RWPE2 (cell line): ENCODE measurements around the gene ETFDH.

ENCODE experiments used
- ATAC-seq: fragments of 200-7000 bp; cut with Tn5 transposase; 3 replicates; pipeline ENCODE4 v1.9.1; 2021; ENCODE audit warnings: low read depth
- DNase-seq: peaks from one replicate; pipeline ENCODE4 v3.0.0-alpha.2; 2020; ENCODE audit warnings: low spot score
- H3K27ac ChIP-seq: fragments of 450-650 bp; 2 replicates; pipeline ENCODE4 v1.5.1; 2017; ENCODE audit warnings: mild to moderate bottlenecking; ENCODE audit not compliant: poor library complexity, severe bottlenecking
- H3K27me3 ChIP-seq: fragments of 250-450 bp; sonication (Bioruptor Pico); 2 replicates; pipeline ENCODE4 v1.5.1; 2021; ENCODE audit warnings: mild to moderate bottlenecking, moderate library complexity; ENCODE audit not compliant: insufficient read depth, poor library complexity, severe bottlenecking
- H3K36me3 ChIP-seq: fragments of 250-450 bp; sonication (Bioruptor Pico); 2 replicates; pipeline ENCODE4 v1.5.1; 2020; ENCODE audit warnings: low read depth, mild to moderate bottlenecking, moderate library complexity
- H3K4me1 ChIP-seq: fragments of 250-450 bp; sonication (Bioruptor Pico); 2 replicates; pipeline ENCODE4 v1.5.1; 2021; ENCODE audit warnings: mild to moderate bottlenecking, moderate library complexity; ENCODE audit not compliant: insufficient read depth, poor library complexity, severe bottlenecking
- H3K4me3 ChIP-seq: fragments of 250-450 bp; sonication (Bioruptor Pico); 2 replicates; pipeline ENCODE4 v1.5.1; 2021; ENCODE audit warnings: mild to moderate bottlenecking, moderate library complexity; ENCODE audit not compliant: severe bottlenecking
- H3K9me3 ChIP-seq: fragments of 250-450 bp; sonication (Bioruptor Pico); 2 replicates; pipeline ENCODE4 v1.5.1; 2021; ENCODE audit warnings: mild to moderate bottlenecking, moderate library complexity; ENCODE audit not compliant: severe bottlenecking
- CTCF ChIP-seq: fragments of 450-650 bp; IDR thresholded peaks from one replicate; pipeline ENCODE4 v1.5.1; 2017; ENCODE audit warnings: mild to moderate bottlenecking, moderate library complexity; ENCODE audit not compliant: poor library complexity, severe bottlenecking

Gene ETFDH

GRCh38 chr4:158756588-158756987 lies 84.5 kb downstream of the ETFDH start:
- ATAC-seq, result no peak
- no peaks in the 10 kb centered on the region for H3K4me1 ChIP-seq
- no peak overlapping the region for H3K4me3 ChIP-seq
- H3K36me3 ChIP-seq, result no peaks in the 10 kb centered on the region
- no peaks in the 10 kb centered on the region for H3K9me3 ChIP-seq
- TF ChIP-seq CTCF, result no peak
- H3K27me3 ChIP-seq, result no peaks in the 10 kb centered on the region
- no peak overlapping the region for H3K27ac ChIP-seq
- no peak for DNase-seq

- Histone ChIP-seq H3K9me3 (no peaks in the 10 kb centered on the region), H3K4me3 (no peak overlapping the region), H3K36me3 (no peaks in the 10 kb centered on the region), H3K27ac (no peak overlapping the region), H3K27me3 (no peaks in the 10 kb centered on the region), H3K4me1 (no peaks in the 10 kb centered on the region)
- ATAC-seq, result no peak
- DNase-seq, result no peak
- TF ChIP-seq CTCF, result no peak
Measured at GRCh38 chr4:158758142-158758541, 86.0 kb downstream of the ETFDH start.

- TF ChIP-seq CTCF, result no peak
- Histone ChIP-seq H3K9me3 (no peaks in the 10 kb centered on the region), H3K4me3 (no peak overlapping the region), H3K27me3 (no peaks in the 10 kb centered on the region), H3K27ac (no peak overlapping the region), H3K36me3 (no peaks in the 10 kb centered on the region), H3K4me1 (no peaks in the 10 kb centered on the region)
- DNase-seq (no peak), ATAC-seq (no peak)
Measured at GRCh38 chr4:158758703-158759102, 86.6 kb downstream of the ETFDH start.
